A673 (cell line): ENCODE results near the gene FARSA. TPM values are rescaled to one million over a fixed set of nuclear protein-coding genes. Genes with fewer than 3 reads are reported as not detected.

Source experiments
- BruUV-seq: library from RNA; stranded (reverse); fragments of 400-500 nt; replicated peaks from 2 replicates; lab custom pipeline; 2021; lab: Mats Ljungman, UMichigan
- CTCF ChIA-PET: fragments of 300-600 bp; sonication (Branson Sonifier 250); formaldehyde crosslinking; loops from one replicate; lab custom pipeline; 2022; ENCODE audit warnings: antibody characterized with exemption; lab: Charles Lee
- POLR2A ChIA-PET: fragments of 300-600 bp; sonication (Branson Sonifier 250); formaldehyde crosslinking; loops from one replicate; lab custom pipeline; 2022; ENCODE audit warnings: antibody characterized with exemption; ENCODE audit not compliant: low non-redundant PET; lab: Charles Lee
- DNase-seq: peaks from one replicate; pipeline ENCODE4 v3.0.0-alpha.2; 2015; ENCODE audit warnings: low spot score
- H3K27ac ChIP-seq: fragments of 200-600 bp; sonication (generic); 2 replicates; pipeline ENCODE4 v1.5.1; 2016; ENCODE audit warnings: mixed run types, low read depth, mild to moderate bottlenecking, mixed read lengths, antibody characterized with exemption, low read length; ENCODE audit not compliant: poor library complexity, severe bottlenecking
- H3K27me3 ChIP-seq: fragments of 200-600 bp; sonication (generic); replicated peaks from 2 replicates; pipeline ENCODE4 v1.6.1; 2017; ENCODE audit warnings: mixed run types, low read depth, mild to moderate bottlenecking, mixed read lengths, antibody characterized with exemption, low read length; ENCODE audit not compliant: insufficient read depth, poor library complexity
- H3K36me3 ChIP-seq: fragments of 200-600 bp; sonication (generic); 2 replicates; pipeline ENCODE4 v1.6.1; 2016; ENCODE audit warnings: mixed run types, mild to moderate bottlenecking, mixed read lengths, antibody characterized with exemption, low read length; ENCODE audit not compliant: insufficient read depth, poor library complexity, severe bottlenecking
- H3K4me1 ChIP-seq: fragments of 200-600 bp; sonication (generic); 2 replicates; pipeline ENCODE4 v1.6.1; 2017; ENCODE audit warnings: mixed run types, mild to moderate bottlenecking, mixed read lengths, antibody characterized with exemption, low read length; ENCODE audit not compliant: insufficient read depth, poor library complexity, severe bottlenecking
- H3K4me3 ChIP-seq: fragments of 200-600 bp; sonication (generic); 2 replicates; pipeline ENCODE4 v1.5.1; 2016; ENCODE audit warnings: low read depth, mixed run types, mild to moderate bottlenecking, mixed read lengths, low read length; ENCODE audit not compliant: poor library complexity, severe bottlenecking
- H3K9me3 ChIP-seq: fragments of 200-600 bp; sonication (generic); 2 replicates; pipeline ENCODE4 v1.6.1; 2016; ENCODE audit warnings: mixed run types, low read depth, mild to moderate bottlenecking, mixed read lengths, antibody characterized with exemption, low read length; ENCODE audit not compliant: poor library complexity, severe bottlenecking
- CTCF ChIP-seq: fragments of 300-800, 200-600 bp; sonication (generic); conservative IDR thresholded peaks from 2 replicates; pipeline ENCODE4 v1.5.1; 2017; ENCODE audit warnings: low read depth, mild to moderate bottlenecking, antibody characterized with exemption, low read length, moderate library complexity, mixed read lengths
- EZH2 ChIP-seq: fragments of 200-600 bp; sonication (generic); IDR thresholded peaks from 2 replicates; pipeline ENCODE4 v1.6.1; 2017; ENCODE audit warnings: borderline replicate concordance, low read depth, mild to moderate bottlenecking, mixed read lengths, antibody characterized with exemption, low read length; ENCODE audit not compliant: poor library complexity, severe bottlenecking
- intact Hi-C: fragments of 100-400 bp; cut with micrococcal nuclease; formaldehyde crosslinking; loops from one replicate; pipeline ENCODE4 v1.10.0; 2022; ENCODE audit not compliant: unreplicated experiment
- total RNA-seq: library from RNA; stranded (reverse); gene quantifications from 2 replicates; pipeline ENCODE4 v1.2.3, GENCODE V29; 2021

The FARSA gene
- total RNA-seq, 1 experiment from 2014 or later = 162 TPM

GRCh38 chr19:12948612-12949362, 15.3 kb upstream of the FARSA start:
- BruUV-seq = no TSS peak
- Histone ChIP-seq H3K27ac (no peak overlapping the region), H3K4me3 (no peak overlapping the region), H3K27me3 (no peaks in the 10 kb centered on the region), H3K9me3 (no peaks in the 10 kb centered on the region), H3K36me3 (peaks cover 83% of the 10 kb centered on the region), H3K4me1 (peaks cover 27% of the 10 kb centered on the region)
- intact Hi-C loops = no loop called here
- POLR2A ChIA-PET = no interaction called here
- TF ChIP-seq EZH2 (no peak), CTCF (no peak)
- no peak for DNase-seq
- CTCF ChIA-PET = no interaction called here

DNA sequence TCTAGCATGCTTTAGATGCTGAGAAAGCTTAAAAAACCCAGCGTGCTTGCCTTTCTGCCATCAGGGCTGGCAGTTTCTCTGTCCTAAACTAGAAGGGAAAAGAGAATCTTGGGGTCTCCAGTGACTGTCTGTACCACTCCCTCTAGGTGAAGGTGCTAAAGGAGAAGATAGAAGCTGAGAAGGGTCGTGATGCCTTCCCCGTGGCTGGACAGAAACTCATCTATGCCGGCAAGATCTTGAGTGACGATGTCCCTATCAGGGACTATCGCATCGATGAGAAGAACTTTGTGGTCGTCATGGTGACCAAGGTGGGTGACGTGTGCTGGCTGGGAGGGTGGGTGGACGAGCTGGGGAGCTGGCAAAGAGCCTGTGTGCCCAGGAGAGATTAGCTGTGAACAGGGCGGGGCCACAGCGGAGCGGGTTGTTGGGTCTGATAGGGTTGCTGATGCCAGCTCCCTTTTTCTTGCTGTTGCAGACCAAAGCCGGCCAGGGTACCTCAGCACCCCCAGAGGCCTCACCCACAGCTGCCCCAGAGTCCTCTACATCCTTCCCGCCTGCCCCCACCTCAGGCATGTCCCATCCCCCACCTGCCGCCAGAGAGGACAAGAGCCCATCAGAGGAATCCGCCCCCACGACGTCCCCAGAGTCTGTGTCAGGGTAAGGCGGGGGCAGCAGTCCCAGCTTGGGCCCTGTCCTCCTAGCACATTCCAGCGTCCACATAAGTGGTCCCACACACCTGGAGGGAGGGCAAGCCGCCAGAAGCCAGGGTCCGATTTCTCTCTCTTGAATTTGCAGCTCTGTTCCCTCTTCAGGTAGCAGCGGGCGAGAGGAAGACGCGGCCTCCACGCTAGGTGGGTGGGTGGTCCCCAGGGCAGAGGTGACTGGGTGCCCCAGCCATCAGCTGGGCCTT, 14.4 kb upstream of the FARSA start:
- Histone ChIP-seq H3K27me3 (no peaks in the 10 kb centered on the region), H3K36me3 (peaks cover 83% of the 10 kb centered on the region), H3K4me3 (peak overlapping the region; percentile 98), H3K4me1 (peaks cover 19% of the 10 kb centered on the region), H3K27ac (peak overlapping the region; percentile 97), H3K9me3 (no peaks in the 10 kb centered on the region)
- TF ChIP-seq EZH2 (no peak), CTCF (no peak)
- CTCF ChIA-PET = interaction anchor here (0.6 kb wide), 1 partner anchor 20 kb away, joined by 5 read pairs; no protein-coding TSS in a partner anchor
- no TSS peak for BruUV-seq
- POLR2A ChIA-PET = no interaction called here
- DNase-seq = no peak
- intact Hi-C loops = no loop called here

GRCh38 chr19:12946731-12947496, 13.4 kb upstream of the FARSA start:
- H3K4me1 ChIP-seq = peaks cover 14% of the 10 kb centered on the region
- H3K9me3 ChIP-seq = no peaks in the 10 kb centered on the region
- BruUV-seq = TSS peak; percentile 29
- DNase-seq = no peak
- peak overlapping the region; percentile 97 for H3K27ac ChIP-seq
- peak overlapping the region; percentile 98 for H3K4me3 ChIP-seq
- no peak for TF ChIP-seq CTCF
- no peak for TF ChIP-seq EZH2
- ChIA-PET POLR2A (interaction anchor here (0.6 kb wide), 1 partner anchor 71 kb away, joined by 3 read pairs; no protein-coding TSS in a partner anchor), CTCF (interaction anchor here (0.6 to 1.0 kb wide), 2 partner anchors 19 to 21 kb away, joined by 3 to 5 read pairs; no protein-coding TSS in a partner anchor)
- H3K27me3 ChIP-seq = no peaks in the 10 kb centered on the region
- intact Hi-C loops = no loop called here
- peaks cover 83% of the 10 kb centered on the region for H3K36me3 ChIP-seq
